GM12872 (cell line): ENCODE data around the gene ACAP3.
A peak's percentile ranks its signal among the peaks of the same experiment; 100 is the strongest.

Source experiments
- CTCF ChIP-seq: IDR thresholded peaks from 3 replicates; pipeline ENCODE4 v1.5.1; 2011; ENCODE audit warnings: low read depth, mild to moderate bottlenecking, low read length, moderate library complexity; ENCODE audit not compliant: insufficient read depth

Gene ACAP3

GRCh38 chr1:1303736-1304135 is 4.0 kb downstream of the ACAP3 start:
- TF ChIP-seq CTCF: no peak

DNA sequence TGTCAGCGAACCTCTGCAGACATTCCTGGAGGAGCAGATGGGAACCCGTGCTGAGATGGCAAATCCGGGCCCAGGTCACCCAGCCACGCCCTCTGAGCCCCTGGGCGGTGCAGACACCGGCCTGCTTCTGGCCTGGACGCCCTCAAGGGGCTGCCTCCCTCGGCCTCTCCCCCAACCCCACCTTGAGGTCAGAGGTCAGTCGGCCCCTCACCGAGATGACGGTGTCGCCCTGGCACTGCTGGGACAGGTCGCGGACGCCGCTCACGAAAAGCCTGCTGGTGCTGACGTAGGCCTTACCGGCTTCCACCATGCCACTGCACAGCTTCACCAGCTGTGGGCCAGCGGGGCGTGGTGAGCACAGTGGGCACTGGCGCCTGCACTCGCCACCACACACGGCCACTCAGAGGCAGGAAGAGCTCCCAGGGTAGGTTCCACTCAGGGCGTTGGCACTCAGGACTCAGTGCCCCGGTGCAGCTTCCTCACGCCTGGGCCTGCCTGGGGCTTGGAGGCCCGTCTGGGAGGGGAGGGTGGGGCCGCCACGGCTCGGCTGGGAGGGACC is 4.7 kb downstream of the ACAP3 start:
- TF ChIP-seq CTCF: no peak

GRCh38 chr1:1302006-1302430 is 5.7 kb downstream of the ACAP3 start:
- peak; percentile 65 for TF ChIP-seq CTCF

DNA sequence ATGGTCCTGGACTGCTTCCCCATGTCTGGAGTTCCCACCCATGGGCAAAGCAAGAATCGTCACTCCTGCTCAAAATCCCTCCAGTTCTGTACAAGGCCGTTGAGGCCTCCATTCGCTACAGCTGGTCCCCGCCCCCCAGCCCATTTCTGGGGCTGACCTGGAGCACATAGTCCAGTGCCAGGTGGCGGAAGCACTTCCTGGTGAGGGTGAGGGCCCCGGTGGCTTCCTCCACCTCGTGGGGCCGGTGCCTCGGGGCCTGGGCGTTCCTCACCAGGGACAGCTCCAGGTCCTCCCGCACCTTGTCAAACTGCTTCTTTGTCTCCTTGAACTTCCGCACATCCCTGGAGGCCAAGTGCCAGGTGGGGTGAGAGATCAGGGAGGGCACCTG is 7.4 kb downstream of the ACAP3 start:
- no peak for TF ChIP-seq CTCF

GRCh38 chr1:1299686-1300351 is 7.9 kb downstream of the ACAP3 start:
- TF ChIP-seq CTCF: peak; percentile 73

DNA sequence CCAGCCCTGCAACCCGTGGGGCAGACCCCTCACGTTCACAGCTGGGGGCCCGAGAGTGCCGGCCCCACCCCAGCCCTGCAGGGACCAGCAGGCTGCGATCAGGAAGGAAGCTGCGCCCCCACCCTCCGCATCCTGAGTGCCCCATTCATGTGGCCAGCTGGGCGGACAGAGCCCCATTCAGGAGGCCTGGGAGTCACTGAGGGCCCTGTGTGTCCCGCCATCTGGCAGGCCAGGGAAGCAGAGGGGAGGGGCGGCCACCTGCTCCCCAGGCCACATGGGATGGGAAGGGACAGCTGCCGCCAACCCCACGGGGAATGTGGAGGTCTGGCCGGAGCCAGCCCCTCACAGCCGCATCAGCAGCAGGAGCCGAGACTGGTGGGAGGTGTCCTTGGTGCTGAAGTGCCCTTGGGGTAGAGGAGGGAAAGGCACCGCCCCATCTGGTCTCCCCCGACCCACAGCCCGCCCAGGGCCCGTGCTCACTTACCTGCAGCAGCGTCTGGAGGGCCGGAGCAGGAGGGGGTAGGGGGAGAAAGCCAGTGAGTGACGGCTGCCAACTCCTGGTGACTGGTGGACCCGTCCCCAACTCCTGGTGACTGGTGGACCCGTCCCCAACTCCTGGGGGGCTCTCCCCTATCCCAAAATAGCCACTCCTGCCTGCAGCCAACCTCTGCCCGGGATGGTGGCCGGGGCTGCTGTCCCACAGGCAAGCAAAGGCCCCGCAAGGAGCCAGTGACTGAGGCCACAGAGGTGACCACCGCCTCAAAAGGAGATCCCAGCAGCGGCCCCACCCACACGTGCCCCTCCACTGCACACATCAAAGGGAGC is 8.7 kb downstream of the ACAP3 start:
- TF ChIP-seq CTCF: no peak

DNA sequence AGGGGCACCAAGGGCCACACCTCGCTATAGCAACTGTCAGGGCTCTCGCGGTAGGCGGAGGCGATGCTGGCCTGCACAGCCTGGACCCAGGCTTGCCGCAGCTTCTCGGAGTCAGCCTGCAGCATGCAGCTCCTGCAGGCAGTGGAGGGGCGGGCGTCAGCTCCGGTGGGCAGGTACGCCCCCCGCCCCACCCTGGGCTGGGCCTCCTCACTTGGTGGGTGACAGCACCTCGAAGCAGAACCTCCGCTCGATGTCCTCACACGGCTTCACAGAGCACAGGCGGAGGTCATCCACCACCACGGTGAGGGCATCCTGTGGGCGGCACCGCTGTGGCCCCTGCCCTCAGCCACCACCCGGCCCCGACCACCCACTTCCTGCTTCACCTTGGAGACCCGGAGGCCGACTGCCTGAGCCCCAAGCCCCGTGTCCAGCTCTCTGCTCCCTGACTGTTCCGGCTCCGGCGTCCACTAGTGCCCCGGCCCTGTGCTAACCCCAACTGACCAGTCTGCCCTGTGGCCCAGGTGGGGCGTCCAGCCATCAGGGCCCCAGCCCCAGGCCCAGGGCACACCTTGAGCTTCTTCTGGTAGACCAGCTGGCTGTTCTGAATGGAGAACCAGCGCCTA is 9.8 kb downstream of the ACAP3 start:
- TF ChIP-seq CTCF: no peak
